HG03280 (cell line): ENCODE results near the gene IP6K2.

ENCODE experiments used
- ATAC-seq: cut with Tn5 transposase; IDR thresholded peaks from one replicate; pipeline ENCODE4 v1.9.1; 2021; ENCODE audit warnings: mild to moderate bottlenecking, moderate library complexity; ENCODE audit not compliant: unreplicated experiment

The IP6K2 gene

DNA sequence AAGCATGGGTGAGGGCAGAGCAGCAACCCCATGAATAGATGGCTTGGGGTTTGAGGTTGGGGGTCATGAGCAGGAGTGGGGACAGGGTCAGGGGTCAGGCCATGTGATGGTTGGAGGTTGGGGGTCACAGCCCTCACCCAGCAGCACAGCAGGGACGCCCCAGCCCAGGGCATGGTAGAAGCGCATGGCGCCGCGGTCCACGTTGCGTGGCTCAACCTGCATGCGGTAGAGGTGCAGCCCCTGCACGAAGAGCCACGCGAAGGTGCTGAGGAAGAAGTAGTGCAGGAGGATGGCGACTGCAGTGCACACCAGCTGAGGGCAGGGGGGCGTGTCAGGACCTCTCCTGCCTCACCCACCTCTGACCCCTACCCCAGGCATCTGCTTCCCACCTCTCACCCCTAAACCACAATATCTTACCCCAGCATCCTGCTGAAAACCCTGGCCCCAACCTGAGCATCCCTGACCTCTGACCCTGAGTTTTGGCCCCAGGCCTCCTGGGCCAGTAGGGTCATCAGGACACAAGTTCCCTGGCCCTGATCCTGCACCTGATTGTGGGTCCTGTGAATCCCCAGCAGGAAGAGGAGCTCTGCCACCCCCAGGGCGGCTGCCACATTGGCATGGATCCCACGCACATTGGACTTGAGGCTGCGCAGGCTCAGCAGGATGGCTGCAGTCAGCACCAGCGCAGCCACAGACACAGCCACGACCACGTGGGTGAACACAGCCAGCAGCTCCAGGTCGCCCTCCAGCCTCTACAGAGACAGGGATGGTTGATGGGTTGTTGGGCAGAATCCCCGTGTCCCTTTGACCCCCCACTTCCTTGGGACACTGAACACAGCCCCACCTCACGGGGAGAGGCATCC, 71.9 kb downstream of the IP6K2 start:
- ATAC-seq: no peak

DNA sequence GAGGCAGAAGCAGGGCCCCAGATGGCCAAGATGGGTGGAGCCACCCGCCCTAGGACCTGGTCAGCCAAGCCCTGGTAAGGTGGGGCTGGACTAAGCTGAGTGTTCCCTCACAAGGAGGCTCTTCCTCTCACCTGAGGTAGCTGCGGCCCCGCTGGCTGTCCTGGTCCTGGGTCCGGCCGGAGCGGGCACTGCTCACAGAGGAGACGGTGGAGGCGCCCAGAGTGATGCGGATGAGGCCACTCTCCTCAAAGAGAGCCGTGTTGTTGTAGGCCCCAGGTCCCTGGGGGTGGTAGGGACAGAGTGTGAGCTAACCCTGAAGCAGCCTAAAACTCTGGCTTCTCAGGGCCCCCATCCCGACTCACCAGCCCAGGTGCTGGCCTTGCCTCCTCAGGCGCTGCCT, 74.4 kb downstream of the IP6K2 start:
- ATAC-seq: no peak

GRCh38 chr3:48641396-48641795, 75.6 kb downstream of the IP6K2 start:
- ATAC-seq: no peak

DNA sequence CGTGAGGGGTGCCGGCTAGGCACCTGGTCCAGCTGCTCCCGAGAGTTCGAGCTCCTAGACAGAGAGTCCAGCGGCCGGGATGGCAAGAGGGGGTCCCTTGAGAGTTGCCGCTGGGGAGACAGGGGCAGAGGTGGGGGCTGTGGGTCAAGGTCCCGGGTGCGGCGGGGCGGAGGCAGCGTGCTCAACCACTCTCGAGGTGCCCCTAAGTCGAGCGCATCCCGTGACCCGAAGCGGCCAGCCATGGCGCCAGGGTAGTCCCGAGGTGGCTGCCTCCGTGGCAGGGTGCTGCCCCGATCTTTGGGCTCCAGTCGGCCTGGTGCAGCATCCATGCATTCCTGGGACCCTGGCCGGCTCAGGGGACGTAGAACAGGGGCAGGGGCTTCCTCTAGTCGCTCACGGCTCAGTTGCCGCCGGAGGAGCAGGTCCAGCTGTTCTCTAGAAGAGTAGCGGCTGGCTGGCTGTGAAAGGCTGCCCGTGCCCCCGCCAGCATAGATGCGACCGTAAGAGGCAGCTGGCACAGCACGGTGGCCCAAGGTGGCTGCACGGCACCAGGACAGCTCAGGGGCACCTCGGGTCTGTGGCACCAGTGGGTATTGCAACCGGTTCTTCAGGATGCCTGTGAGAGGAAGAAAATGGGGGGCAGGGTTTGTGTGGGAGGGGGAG, 76.9 kb downstream of the IP6K2 start:
- no peak for ATAC-seq
